ENCODE measurements around the gene ALKBH8. TPM values are rescaled to one million over a fixed set of nuclear protein-coding genes. Genes with fewer than 3 reads are reported as not detected.

The ALKBH8 gene
- total RNA-seq, 1 experiment from 2014 or later = 10.0 TPM

Other genes starting within 250 kb of the ALKBH8 start
- gene CWF19L2, start 107.9 kb downstream of the ALKBH8 start, total RNA-seq (2014; rRNA removed; shearing (Covaris generic)) = 7.8 TPM in 2 replicates
- 0.39 TPM in 1 of 2 replicates, not detected in the other for gene ELMOD1, start 25.4 kb upstream of the ALKBH8 start, total RNA-seq (2014; rRNA removed; shearing (Covaris generic))
- not detected in 2 replicates for gene SLN, start 146.3 kb upstream of the ALKBH8 start, total RNA-seq (2014; rRNA removed; shearing (Covaris generic))

Measured in M059J (cell line).